ENCODE measurements around the gene GALNT15.

DNA sequence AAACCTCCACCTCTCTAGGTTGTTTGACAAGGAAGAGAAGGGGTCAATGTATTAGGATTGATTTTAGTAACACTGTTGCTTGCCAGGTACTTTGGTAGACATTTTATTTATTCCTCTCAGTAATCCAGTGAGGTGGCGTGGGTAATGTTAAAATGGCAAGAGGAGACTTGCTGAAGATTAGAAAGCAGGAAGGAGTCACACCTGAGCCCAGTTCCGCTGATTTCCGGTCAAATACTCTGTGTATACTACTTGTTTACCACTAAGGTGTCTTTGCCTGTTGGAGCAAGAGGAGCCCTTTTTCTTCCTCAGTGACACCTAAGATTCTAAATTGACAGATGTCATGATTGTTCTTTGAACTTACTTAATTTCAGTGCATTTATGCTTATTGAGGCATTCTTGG is 92.2 kb downstream of the GALNT15 start:
- TF ChIP-seq, protein P1, sequence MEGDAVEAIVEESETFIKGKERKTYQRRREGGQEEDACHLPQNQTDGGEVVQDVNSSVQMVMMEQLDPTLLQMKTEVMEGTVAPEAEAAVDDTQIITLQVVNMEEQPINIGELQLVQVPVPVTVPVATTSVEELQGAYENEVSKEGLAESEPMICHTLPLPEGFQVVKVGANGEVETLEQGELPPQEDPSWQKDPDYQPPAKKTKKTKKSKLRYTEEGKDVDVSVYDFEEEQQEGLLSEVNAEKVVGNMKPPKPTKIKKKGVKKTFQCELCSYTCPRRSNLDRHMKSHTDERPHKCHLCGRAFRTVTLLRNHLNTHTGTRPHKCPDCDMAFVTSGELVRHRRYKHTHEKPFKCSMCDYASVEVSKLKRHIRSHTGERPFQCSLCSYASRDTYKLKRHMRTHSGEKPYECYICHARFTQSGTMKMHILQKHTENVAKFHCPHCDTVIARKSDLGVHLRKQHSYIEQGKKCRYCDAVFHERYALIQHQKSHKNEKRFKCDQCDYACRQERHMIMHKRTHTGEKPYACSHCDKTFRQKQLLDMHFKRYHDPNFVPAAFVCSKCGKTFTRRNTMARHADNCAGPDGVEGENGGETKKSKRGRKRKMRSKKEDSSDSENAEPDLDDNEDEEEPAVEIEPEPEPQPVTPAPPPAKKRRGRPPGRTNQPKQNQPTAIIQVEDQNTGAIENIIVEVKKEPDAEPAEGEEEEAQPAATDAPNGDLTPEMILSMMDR (IDR thresholded peaks at IDR 0.05; ENCODE audit: borderline replicate concordance, extremely low read depth, low read length, poor library complexity, severe bottlenecking) = no peak
- TF ChIP-seq EZH2 (IDR thresholded peaks at IDR 0.05; ENCODE audit: borderline replicate concordance, low read depth, low read length, severe bottlenecking) = no peak
